ENCODE measurements around the gene PLCXD3. TPM values are rescaled to one million over a fixed set of nuclear protein-coding genes. Genes with fewer than 3 reads are reported as not detected.

Gene PLCXD3
- total RNA-seq, 1 donor from 2014 or later: 1.1 TPM

DNA sequence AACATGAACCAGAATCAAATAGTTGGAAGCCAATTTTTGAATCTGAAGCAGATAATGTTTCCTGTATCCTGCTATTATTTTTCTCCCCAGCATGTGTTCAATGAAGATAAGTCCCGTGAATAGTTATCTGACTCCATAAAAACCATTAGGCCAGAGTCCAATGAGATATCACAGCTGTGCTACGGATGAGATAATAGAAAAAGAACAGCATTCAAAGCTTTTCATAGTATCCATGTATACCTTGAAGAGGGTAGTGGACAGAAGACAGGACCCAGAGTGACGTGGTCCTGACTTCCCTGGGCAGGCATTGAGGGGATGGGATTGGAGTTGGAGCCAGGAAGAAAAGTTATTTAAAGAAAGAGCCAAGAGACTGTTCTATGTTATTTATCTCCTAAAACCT is 246.4 kb downstream of the PLCXD3 start:
- Mint-ChIP-seq H3K36me3 (ENCODE audit: insufficient read depth) (no peaks in the 10 kb centered on the region), H3K9me3 (ENCODE audit: low read depth) (no peaks in the 10 kb centered on the region)

GRCh38 chr5:41263335-41263734 is 247.1 kb downstream of the PLCXD3 start:
- no peaks in the 10 kb centered on the region for H3K9me3 Mint-ChIP-seq (ENCODE audit: low read depth)
- H3K27me3 Mint-ChIP-seq: no peaks in the 10 kb centered on the region
- TF ChIP-seq CTCF (IDR thresholded peaks at IDR 0.05; ENCODE audit: unreplicated experiment): no peak
- no peaks in the 10 kb centered on the region for H3K4me1 Mint-ChIP-seq (ENCODE audit: low read depth)
- H3K4me3 Mint-ChIP-seq (ENCODE audit: low read depth): no peak overlapping the region
- no peaks in the 10 kb centered on the region for H3K36me3 Mint-ChIP-seq (ENCODE audit: insufficient read depth)
- DNase-seq (ENCODE audit: low spot score, unreplicated experiment): no peak
- no peak overlapping the region for H3K27ac Mint-ChIP-seq

More for the DNA sequence above, 246.4 kb downstream of the PLCXD3 start:
- Mint-ChIP-seq H3K4me1 (ENCODE audit: low read depth) (no peaks in the 10 kb centered on the region), H3K27ac (no peak overlapping the region), H3K4me3 (ENCODE audit: low read depth) (no peak overlapping the region), H3K27me3 (no peaks in the 10 kb centered on the region)
- no peak for TF ChIP-seq CTCF (IDR thresholded peaks at IDR 0.05; ENCODE audit: unreplicated experiment)
- no peak for DNase-seq (ENCODE audit: low spot score, unreplicated experiment)

Data from progenitor cell of endocrine pancreas (in vitro differentiated cells).